GM19438 (cell line): ENCODE data around the gene RECK.

ENCODE experiments used
- ATAC-seq: cut with Tn5 transposase; IDR thresholded peaks from one replicate; pipeline ENCODE4 v1.9.1; 2021; ENCODE audit warnings: low read depth; ENCODE audit not compliant: unreplicated experiment

The RECK gene

GRCh38 chr9:36169708-36170107, 133.0 kb downstream of the RECK start:
- ATAC-seq = no peak

- no peak for ATAC-seq
Observed at GRCh38 chr9:36170531-36170930, 133.8 kb downstream of the RECK start.

GRCh38 chr9:36173861-36174260, 137.1 kb downstream of the RECK start:
- ATAC-seq = no peak
